ELR (cell line): Measurements from ENCODE around the gene CCDC116.
"Not testable (repeated sequence)": the region's sequence is repeated elsewhere in the genome, so short reads cannot be mapped to it uniquely, and the experiment has no call there.

Experiments
- DNase-seq: peaks from one replicate; pipeline ENCODE4 v3.0.0-alpha.2; 2015; ENCODE audit warnings: low read depth

Gene CCDC116

GRCh38 chr22:21631025-21631424, 1.5 kb upstream of the CCDC116 start:
- no peak for DNase-seq

GRCh38 chr22:21632931-21633330, 371 bp downstream of the CCDC116 start:
- DNase-seq: no peak

- no peak for DNase-seq
These were observed 921 bp downstream of the CCDC116 start for GRCh38 chr22:21633481-21633880.

- no peak for DNase-seq
These were observed 1.5 kb downstream of the CCDC116 start for GRCh38 chr22:21634081-21634480.

- DNase-seq: no peak
These were observed 2.3 kb downstream of the CCDC116 start for GRCh38 chr22:21634844-21635243.

- DNase-seq: no peak
These were observed 3.4 kb downstream of the CCDC116 start for GRCh38 chr22:21635771-21636510.

GRCh38 chr22:21636629-21637218, 4.2 kb downstream of the CCDC116 start:
- no peak for DNase-seq

- not testable (repeated sequence) for DNase-seq
These were observed 4.9 kb downstream of the CCDC116 start for GRCh38 chr22:21637450-21637849.

GRCh38 chr22:21639359-21639758, 6.8 kb downstream of the CCDC116 start:
- DNase-seq: no peak

- no peak for DNase-seq
These were observed 8.2 kb downstream of the CCDC116 start for GRCh38 chr22:21640810-21641209.

GRCh38 chr22:21641417-21641788, 8.8 kb downstream of the CCDC116 start:
- peak; percentile 72 for DNase-seq

- DNase-seq: peak; percentile 99
These were observed 9.4 kb downstream of the CCDC116 start, which contains the start of gene SDF2L1 for GRCh38 chr22:21641789-21642583. TSS of gene SDF2L1 (plus strand) at chr22:21642302. CDS start at chr22:21642337, 35 bp downstream.

- peak; percentile 80 for DNase-seq
These were observed 10.3 kb downstream of the CCDC116 start for GRCh38 chr22:21642584-21643448.

- DNase-seq: no peak
These were observed 11.2 kb downstream of the CCDC116 start for GRCh38 chr22:21643533-21644357.

GRCh38 chr22:21645513-21645912, 13.0 kb downstream of the CCDC116 start:
- not testable (repeated sequence) for DNase-seq

- DNase-seq: peak; percentile 84
These were observed 14.3 kb downstream of the CCDC116 start for GRCh38 chr22:21646608-21647590.

- DNase-seq: no peak
These were observed 17.7 kb downstream of the CCDC116 start for GRCh38 chr22:21650280-21650679.

GRCh38 chr22:21650823-21651520, 18.4 kb downstream of the CCDC116 start:
- DNase-seq: no peak

GRCh38 chr22:21651521-21652009, 19.0 kb downstream of the CCDC116 start:
- peak; percentile 27 for DNase-seq
